ENCODE results near the gene ATG7.

ATG7 gene

DNA sequence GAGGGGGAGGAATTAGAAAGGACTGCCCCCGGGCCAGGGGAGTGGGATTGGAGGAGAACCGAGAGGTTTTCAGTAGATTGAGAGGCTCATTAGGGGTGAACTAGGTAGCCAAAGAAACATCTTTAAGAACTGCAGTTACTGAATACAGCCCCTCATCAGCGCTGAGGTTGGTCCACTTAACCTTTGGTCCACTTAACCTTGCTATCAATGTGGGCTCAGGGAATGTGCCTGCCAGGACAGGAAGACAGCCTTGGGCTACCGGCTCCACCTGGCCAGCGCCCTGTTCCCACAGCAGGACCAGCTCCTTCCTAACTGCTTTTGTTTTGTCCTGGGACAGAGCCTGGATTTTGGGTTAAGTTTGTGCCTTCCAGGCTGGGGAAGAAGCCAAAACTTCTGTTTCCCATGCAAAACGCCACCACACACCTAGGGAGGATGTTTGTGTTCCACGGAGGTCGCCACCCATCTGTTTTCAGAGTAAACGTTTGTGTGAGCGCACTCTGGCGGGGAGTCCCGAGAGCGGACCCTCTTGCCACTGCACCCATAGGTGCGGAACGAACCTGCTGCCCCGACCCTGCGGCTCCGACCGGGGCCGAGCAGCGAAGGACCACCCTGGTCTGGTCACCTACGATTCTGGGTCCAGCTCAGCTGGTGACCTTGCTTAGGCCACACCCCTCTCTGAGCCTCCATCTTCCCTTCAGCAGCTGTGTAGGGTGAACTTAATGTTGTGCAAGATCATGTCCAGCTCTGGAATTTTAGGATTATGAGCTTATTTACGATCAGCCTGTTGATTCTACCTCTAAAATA is 264.1 kb downstream of the ATG7 start:
- DNase-seq (ENCODE audit: low read depth, low spot score): no peak

DNA sequence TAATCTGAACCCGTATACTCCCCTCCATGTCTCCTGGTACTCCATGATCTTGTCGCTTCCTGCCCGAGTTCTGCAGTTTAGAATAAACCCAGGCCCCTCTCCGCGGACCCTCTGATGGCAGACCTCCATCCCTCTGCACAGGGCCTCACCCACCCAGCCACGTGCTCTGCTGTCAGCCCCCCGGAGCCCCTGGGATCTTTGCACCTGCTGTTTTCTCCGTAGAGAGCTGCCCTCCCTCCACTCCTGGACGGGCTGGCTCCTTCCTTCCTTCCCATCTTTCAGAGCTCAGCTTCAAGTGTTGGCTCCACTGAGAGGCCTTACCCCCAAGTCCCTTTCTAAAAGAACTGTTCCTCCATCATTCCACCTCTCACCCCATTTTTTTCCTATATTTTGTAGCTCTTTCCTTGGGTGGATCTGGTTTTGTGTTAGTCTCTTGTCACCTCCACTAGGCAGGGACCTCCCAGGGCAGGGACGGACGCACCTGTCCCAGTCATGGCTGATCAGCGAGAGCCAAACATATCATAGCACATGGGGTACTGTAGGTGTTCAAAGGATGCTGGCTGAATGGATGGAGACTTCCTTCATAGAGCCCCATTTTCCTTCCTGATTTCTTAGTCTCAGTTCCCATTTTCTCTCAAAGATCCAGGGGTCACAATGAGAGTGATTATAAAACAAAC is 264.9 kb downstream of the ATG7 start:
- DNase-seq (ENCODE audit: low read depth, low spot score): no peak

DNA sequence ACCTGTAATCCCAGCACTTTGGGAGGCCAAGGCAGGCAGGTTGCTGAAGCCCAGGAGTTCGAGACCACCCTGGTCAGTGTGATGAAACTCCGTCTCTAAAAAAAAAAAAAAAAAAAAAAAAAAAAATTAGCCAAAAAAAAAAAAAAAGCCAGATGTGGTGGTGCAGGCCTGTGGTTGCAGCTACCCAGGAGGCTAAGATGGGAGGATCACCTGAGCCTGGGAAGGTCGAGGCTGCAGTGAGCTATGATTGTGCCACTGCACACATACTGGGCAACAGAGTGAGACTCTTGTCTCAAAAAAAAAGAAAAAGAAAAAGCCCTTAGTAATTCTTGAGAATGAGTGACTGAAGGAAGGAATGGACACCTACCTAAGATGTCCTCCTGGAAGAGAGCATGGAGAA is 266.4 kb downstream of the ATG7 start:
- no peak for DNase-seq (ENCODE audit: low read depth, low spot score)

DNA sequence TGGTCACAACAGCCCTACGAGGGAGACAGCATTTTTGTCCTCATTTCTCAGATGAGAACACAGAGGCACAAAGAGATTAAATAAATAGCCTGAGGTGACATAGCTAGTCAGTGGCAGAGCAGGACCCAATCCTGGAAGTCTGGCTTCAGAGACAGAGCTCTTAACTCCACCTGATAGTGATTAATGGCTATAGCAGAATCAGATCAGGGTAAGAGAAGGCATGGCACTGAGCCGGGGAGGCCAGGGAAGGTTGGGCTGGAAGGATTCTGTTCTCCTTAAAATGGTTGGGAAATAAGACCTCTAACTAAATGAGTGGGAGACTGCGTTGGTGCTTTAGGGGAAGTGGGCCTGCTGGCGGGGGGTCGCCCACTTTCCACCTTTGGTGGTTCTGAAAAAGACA is 267.0 kb downstream of the ATG7 start:
- no peak for DNase-seq (ENCODE audit: low read depth, low spot score)

DNA sequence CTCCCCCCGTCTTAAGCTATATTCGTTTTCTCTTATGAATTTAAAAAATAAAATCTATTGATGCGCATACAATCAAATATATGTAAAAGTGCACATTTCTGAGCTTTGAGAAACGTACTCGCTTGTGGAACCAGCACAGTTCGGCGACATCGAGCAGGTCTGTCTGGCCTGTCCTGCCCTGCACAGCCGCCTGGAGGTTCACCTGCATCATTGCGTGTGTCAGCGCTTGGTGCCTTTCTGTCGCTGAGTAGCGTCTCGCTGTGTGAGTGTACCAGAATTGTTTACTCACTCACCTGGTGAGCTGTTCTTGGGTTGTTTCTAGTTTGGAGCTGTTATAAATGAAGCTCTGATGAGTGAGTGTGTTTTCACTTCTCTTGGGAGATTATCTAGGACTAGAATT is 267.5 kb downstream of the ATG7 start:
- no peak for DNase-seq (ENCODE audit: low read depth, low spot score)

DNA sequence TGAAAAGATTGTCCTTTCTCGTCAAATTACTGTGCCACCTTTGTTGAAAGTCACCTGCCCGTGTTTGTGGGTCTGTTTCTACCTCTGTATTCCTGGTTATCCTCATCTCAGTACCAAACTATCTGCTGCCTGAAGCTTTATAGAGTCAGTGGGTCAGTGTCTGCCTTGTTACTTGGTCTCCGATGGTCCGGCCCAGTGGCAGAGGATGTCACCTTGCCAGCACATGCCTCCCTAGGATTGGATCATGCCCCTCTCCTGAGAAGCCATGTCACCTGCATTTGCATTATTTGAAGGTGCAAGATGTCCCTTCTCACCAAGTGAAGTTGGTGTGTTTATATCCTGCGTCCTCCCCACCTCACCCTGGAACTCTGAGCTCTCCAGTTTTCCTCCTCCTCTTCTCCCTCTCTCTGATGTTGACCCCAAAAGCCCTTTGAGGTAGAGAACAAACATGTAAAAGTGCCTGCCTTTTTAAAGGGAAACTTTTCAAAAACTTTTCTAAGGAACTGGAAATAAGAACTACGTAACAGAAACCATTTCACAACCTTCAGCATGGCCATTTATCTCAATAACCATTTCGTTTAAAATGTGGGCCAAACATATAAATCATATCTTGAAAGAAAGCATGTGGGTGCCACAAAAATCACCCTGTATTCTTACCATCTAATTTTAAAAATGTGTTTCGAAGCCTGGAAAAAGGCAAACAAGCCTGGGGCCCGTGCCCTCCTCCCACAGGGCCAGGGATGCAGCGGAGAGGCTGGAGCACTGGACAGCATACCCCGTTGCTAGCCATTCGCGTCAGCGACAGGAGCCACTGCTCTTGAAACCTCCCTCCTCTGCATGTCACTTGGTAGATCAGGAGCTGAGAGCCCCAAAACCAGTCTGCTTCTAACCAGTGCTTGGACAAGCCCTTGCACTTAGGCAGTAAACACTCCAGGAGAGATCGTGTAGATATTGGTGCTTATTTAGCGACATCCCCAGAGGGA is 269.4 kb downstream of the ATG7 start:
- no peak for DNase-seq (ENCODE audit: low read depth, low spot score)

DNA sequence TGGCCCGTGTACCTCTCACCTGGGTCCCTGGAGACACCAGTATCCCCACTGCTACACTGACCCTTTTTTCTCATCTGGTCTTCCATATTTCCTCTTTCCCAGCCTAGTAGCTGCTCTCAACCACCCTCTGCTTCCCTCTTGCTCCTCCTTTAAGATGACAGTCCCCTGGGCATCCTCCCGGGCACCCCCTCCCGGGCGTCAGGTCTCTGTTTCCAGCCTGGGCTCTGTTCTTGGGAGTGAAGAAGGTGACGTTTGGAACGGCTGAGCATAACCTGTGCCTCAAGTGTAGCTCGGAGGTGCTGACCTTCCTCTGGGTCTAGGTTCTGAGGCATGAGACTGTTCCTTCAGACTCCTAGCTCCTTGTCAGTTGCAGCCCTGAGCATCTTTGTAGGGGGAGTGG is 270.4 kb downstream of the ATG7 start:
- DNase-seq (ENCODE audit: low read depth, low spot score): no peak

DNA sequence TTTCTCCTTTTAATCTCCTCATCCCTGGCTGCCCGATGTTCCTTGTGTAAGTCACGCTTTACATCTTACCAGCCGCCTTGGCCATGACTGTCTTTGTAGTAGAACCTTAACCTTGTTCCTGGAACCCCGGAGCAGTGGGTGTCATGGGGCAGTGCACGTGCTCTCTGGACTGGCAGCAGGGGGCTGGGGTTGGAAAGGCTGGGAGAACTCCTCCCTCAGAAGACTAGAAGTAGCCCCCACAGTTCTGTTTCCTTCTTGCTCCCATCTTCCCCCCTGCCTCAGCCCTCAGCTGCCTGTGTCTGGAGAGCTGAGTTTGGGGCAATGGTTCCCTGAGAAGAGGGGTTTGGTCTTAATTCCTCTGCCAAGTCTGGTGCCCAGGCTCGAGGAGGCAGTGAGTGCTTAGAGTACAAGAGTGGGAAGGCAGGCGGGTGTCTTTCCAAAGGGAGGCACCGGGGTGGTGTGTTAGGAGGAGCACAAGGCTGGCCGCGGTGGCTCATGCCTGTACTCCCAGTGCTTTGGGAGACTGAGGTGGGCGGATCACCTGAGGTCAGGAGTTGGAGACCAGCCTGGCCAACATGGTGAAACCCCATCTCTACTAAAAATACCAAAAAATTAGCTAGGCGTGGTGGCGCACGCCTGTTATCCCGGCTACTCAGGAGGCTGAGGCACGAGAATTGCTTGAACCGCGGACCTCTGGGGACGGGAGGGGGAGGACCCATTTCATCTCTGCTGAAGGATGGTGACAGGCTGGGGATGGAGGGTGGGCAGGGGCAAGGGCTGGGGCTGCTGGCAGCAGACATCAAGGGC is 271.1 kb downstream of the ATG7 start:
- DNase-seq (ENCODE audit: low read depth, low spot score): no peak

DNA sequence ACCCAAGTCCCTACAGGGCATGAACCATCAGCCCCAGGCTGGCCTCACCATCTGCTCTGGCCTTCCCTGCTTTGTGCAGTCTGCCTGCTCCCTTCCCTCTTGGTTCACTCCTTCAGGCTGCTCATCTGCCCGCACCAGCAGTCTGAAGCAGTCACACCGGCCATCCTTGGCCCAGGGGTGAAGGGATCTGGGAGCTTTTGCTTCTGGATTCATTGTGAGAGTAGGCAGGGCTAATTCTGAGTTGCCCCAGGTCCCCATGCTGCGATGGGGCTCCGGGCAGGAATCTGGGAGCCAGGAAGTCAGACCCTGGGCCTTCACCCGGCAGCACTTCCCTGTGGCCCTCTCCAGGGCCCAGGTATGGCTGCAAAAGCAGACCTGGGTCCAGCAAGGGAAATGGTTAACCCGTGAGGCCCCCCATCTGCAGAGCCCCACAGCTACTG is 271.8 kb downstream of the ATG7 start:
- DNase-seq (ENCODE audit: low read depth, low spot score): no peak

DNA sequence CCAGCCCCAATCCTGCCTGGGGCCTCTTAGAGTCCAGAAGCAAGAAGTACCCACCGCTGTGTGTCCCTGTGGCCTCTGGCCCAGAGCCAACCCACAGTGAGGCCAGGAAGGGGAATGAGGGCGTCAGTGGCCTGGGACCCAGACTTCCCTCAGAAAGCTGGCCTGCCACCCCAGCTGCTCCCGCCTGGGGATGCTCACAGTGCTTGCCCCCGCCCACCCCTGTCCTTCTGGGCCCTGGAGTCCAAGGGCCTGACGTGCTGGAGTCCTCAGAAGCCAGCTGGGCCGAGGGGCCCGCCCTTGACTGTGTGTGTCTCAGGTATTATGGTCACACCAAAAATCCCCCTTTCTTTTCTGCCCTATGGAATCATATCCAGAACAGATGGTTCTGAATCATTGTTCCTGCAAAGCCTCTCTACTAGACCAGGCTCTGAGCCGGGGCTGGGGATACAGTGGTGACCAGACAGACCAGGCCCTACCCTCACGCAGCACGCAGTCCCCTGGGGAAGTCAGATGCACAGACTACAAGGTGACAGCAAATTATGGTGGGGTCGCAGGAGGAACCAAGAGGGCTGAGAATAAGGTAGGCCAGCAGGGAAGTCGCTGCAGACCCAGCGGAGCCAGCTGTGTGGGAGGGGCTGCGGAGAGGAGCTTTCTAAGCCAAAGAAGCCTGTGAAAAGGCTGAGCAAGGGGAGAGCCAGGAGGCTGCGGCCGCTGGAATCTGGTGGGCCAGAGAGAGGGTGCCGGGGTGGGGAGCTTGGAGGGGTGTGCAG is 272.4 kb downstream of the ATG7 start:
- DNase-seq (ENCODE audit: low read depth, low spot score): peak; percentile 73

DNA sequence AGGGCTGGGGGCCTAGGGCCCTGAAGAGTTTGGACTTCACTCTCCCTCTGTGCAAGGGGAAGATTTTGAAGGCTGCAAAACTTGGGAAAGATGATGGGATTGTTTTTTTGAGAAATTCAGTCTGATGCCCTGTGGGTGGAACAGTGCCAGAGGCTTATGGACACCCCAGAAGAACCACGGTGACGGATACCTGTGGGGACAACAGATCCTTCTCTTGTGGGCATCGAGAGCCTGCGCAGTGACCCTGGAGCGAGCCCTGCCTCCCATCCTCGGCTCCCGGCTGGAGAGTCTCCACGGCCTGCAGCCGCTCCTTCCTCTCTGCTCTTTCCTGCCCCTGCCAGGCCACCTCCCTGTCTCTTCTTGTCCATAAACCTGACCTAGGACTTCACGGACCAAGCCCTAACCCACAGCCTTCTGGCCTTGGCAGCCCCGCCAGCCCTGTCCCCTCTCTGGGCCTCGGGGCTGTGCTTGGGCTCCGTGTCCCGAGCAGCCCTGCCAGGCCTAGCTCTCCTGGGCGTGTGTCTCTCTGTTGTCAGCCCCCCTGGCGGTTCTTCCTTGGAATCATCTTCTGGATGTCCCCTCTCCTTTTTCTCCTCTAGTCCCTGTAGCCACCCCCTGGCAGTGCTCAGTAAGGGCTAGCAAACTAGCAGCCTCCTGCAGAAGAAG is 273.1 kb downstream of the ATG7 start:
- DNase-seq (ENCODE audit: low read depth, low spot score): no peak

DNA sequence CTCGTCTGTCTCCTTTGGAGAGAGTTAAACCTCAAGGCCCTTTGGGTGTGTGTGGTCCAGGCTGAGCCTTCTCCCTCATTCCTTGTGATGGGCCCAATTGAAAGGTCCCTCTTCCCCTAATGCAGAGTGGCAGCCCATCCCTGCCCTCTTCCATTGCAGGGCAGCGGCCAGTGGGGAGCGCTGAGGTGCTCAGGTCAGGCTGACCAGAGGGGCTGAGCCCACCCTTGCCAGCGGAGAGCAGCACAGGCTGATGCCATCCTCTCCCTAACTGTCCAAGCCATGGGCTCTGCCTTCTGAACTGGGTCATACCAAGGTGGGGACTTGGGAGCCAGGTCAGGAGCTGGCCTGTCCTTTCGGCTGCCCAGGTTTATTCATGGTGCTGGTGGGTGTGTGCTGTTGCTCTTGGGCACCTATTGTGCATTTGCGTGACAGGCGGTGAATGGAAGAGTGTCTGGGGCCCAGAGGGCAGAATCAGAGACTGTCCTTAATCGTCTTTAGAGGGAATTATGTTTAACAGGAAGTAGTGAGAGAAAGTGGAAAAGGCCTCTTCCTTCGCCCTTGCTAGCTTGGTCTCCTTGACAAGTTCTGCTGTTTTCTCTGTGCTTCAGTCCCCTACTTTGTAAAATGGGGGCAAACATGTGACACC is 274.6 kb downstream of the ATG7 start:
- no peak for DNase-seq (ENCODE audit: low read depth, low spot score)

DNA sequence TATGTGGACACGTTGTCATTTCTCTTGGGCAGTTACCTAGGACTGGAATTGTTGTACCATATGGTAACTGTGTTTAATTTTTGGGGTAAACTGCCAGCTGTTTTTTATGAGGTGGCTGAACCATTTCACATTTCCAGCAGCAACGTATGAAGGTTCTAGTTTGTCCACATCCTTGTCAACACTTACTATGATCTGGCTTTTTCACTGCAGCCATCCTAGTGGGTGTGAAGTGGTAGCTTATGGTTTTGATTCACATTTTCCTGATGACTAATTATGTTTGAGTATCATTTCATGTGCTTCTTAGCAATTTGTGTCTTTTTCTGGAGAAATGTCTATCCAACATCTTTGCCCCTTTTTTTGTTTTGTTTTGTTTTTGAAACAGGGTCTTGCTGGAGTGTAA is 275.3 kb downstream of the ATG7 start:
- no peak for DNase-seq (ENCODE audit: low read depth, low spot score)

DNA sequence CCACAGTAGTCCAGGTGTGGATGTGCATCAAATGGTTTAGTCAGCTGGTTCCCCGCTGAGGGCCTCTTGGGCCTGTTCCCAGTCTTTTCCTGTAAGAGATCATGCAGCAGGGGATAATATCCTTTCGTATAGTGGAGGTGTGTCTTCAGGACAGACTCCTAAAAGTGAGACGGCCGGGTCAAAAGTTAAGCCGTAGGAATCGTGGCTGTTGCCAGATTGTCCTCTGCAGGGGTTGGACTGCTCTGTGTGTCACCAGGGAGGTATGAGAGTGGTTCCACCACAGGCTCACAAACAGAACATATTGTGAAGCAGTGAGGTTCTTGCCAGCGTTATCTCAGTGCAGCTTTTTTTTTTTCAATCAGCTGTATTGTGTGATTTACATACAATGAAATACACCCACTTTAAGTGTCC is 276.5 kb downstream of the ATG7 start:
- peak; percentile 81 for DNase-seq (ENCODE audit: low read depth, low spot score)

DNA sequence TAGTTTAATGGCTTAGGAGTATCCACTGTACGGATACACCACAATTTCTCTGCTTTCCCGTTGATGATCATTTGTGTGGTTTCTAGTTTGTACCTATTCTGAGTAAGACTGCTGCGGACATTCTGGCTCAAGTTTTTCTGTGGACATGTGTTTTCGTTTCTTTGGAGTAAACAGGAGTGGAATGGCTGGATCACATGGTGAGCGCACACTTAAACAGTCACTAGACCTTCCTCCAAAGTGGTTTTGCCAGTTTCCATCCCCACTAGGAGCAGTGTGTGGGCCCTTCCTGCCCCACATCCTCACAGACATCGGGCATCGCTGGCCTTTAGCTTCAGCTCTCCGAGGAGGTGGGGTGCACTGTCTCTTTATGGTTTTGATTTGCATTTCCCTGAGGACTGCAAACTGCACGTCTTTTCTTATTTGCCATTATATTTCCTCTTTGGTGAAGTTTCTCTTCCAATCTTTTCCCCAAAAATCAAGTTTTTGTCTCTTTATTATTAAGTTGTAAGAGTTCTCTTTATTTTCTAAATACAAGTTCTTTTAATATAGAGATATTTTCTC is 277.5 kb downstream of the ATG7 start:
- DNase-seq (ENCODE audit: low read depth, low spot score): no peak

DNA sequence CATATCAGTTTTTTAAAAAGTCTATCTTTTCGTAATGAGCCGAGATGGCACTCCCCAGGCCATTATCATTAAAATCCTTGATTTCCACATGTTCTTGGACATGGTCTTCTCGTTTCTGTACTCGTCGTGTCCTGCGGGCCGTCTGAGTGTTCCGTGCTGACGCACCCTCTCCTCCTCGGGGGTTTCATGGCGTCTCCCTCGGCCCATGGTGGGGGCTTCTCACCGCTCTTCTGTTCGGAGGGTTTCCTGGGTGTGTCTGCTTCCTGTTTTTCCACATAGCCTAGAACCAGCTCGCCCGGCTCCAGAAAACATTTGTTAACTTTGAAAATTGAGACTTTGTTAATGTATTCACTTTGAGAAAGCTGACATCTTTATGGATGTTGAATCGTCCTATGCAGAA is 278.8 kb downstream of the ATG7 start:
- no peak for DNase-seq (ENCODE audit: low read depth, low spot score)

DNA sequence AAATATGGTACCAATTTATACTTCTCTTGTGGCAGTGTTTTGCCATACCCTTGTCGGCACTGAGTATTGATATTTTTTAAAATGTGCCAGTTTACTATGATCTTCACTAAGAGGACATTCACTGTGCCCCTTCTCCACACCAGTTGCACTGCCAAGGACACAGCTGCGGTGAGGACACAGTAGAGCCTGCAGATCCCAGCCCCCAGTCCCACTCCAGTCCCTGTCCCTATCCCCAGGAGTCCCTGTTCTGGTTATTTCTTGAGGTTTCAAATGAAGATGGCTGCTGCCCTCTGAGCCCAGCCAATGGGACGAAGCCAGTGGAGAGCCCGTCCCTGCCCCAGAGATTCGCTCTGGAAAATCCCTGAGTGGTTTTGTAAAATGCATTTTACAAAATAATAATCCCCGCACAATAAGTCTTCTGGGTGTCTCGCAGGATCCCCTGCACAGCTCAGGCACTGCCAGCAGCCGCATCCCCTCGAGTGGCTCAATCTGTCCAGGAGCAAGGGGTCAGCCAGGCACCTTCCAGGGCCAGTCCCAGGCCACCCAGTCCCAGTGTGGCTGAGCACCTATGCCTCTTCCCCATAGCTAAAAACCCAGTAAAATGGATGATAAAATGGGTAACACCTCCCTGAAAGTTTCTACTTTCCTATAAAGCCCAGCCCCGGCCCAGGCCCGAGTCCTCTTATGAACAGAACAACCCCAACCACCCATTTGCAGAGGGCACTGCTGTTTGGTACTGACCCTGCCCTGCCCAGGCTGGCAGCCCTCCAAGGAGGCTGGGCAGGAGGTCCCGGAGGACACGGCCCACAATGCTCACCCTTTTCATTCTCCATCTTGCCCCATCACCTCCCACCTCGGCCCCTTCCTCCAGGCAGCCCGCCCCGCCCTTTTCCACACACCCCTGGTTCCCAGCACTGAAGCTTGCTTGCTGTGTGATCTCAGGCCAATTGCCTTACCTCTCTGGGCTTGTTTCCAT is 280.4 kb downstream of the ATG7 start:
- DNase-seq (ENCODE audit: low read depth, low spot score): no peak
